GM10266 (cell line): ENCODE measurements around the gene KRT82.

ENCODE experiments used
- DNase-seq: peaks from one replicate; pipeline ENCODE4 v3.0.0; 2012; ENCODE audit errors: extremely low spot score
- CTCF ChIP-seq: IDR thresholded peaks from 2 replicates; pipeline ENCODE4 v1.5.1; 2012; ENCODE audit warnings: mild to moderate bottlenecking, low read depth; ENCODE audit not compliant: control insufficient read depth, insufficient read depth; ENCODE audit errors: missing control alignments

The KRT82 gene

GRCh38 chr12:52400906-52401305, 5.2 kb downstream of the KRT82 start:
- DNase-seq, result no peak
- no peak for TF ChIP-seq CTCF

GRCh38 chr12:52399756-52400155, 6.4 kb downstream of the KRT82 start:
- TF ChIP-seq CTCF, result no peak
- DNase-seq, result no peak

GRCh38 chr12:52398176-52398575, 8.0 kb downstream of the KRT82 start:
- no peak for DNase-seq
- TF ChIP-seq CTCF, result no peak

- no peak for DNase-seq
- TF ChIP-seq CTCF, result no peak
Observed at GRCh38 chr12:52396656-52397055, 9.5 kb downstream of the KRT82 start.

GRCh38 chr12:52395761-52396434, 10.2 kb downstream of the KRT82 start:
- DNase-seq, result no peak
- TF ChIP-seq CTCF, result no peak

GRCh38 chr12:52394836-52395405, 11.2 kb downstream of the KRT82 start:
- no peak for DNase-seq
- no peak for TF ChIP-seq CTCF

GRCh38 chr12:52392465-52393007, 13.6 kb downstream of the KRT82 start:
- TF ChIP-seq CTCF, result no peak
- no peak for DNase-seq
